ENCODE data around the gene TRIM24.

Gene TRIM24

DNA sequence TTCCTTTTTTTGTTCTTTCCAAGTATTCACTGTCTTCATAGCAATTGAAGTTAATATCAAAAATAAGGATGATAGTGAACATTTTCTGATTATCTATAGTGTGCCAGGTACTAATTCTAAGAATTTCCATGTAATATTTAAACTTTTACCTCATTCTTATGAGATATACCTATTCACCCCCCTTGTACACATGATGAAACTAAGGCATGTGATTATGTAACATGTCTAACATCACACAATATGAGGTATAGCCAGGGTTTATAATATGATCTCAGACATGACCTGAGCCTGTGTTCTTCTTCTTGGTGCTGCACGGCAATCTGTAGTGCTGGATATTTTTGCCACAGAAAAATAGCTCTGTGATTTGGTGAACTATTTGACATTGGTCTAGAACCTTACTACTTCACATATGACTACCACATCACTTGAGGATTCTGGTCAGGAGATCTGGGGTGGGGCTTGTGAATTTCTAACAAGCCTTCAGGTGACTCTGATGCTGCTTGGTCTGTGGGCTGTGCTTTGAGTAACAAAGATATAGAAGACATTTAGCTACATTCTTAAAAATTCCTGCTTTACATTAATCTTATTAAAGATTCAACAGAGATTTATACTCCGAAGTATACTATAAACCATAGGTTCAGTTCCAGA, 79.1 kb downstream of the TRIM24 start:
- DNase-seq (ENCODE audit: low spot score), result no peak

- no peak for DNase-seq (ENCODE audit: low spot score)
Observed at GRCh38 chr7:138542183-138542582, 82.1 kb downstream of the TRIM24 start.

GRCh38 chr7:138543739-138544138, 83.7 kb downstream of the TRIM24 start:
- no peak for DNase-seq (ENCODE audit: low spot score)

DNA sequence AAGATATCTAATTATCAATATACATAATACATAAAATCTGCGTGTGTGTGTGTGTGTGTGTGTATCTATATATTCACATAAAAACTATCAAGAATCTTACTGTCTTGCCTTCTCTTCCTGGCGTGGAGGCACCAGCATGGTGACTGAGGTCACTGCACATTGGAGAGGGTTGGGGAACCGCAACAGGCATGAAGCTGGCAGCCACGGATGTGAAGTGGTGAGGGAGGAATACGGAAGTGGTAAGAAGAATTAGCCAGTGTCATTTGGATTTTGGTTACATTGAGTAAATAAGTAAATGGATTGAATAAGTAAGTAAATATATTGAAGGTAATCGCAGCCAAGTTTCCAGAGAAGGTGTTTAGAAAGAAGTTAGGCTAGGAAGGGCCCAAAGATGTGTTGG, 85.1 kb downstream of the TRIM24 start:
- DNase-seq (ENCODE audit: low spot score), result no peak

DNA sequence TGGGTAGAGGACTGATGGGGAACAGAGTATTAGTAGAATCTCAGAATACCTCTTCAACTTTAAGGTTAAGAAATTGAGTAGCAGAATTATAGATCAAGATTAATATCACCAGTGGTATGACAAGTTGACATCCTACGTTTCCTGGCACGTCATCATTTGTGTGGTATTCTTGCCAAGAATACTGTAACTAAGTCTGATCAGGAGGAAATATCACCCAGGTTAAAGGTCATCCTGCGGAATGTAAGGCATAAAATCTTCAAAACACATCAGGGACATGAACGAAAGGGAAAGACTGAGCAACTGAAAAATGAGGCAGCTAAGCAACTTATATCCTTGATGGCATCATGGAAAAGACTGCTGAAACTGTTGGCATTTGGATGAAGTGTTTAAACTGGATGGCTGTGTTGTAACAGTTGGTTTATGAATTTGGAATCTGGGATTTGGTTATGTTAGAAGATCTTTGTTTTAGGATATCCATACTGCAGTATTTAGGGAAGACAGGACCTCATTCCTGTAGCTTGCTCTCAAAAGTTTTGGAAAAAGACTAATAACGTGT, 86.1 kb downstream of the TRIM24 start:
- DNase-seq (ENCODE audit: low spot score), result no peak

DNA sequence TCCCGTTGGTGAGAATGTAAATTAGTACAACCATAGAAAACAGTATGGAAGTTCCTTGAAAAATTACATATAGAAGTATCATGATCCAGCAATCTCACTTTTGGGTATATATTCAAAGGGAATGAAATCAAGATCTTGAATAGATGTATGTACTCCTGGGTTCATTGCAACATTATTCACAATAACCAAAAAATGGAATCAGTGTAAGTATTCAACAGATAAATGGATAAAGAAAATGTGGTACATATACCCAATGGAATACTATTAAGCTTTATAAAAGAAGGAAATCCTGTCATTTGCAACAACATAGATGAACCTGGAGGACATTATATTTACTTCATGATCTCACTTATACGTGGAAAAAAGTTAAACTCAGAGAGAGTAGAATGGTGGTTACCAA, 86.8 kb downstream of the TRIM24 start:
- no peak for DNase-seq (ENCODE audit: low spot score)

DNA sequence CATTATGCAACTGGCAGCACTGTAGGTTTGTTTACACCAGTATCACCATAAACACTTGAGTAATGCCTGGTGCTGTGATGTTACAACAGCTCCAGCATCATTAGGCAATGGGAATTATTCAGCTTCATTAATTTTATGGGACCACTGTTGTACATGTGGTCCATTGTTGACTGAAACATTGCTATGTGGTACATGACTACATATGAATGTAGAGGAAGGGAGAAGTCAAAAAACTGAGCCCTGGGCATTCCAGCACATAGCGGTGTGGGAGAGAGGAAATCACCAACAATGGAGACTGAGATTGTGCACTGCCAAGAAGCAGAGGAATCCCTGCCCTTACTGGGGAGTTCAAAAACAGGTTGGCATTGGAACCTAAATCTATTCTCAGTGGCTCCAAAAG, 89.0 kb downstream of the TRIM24 start:
- no peak for DNase-seq (ENCODE audit: low spot score)

DNA sequence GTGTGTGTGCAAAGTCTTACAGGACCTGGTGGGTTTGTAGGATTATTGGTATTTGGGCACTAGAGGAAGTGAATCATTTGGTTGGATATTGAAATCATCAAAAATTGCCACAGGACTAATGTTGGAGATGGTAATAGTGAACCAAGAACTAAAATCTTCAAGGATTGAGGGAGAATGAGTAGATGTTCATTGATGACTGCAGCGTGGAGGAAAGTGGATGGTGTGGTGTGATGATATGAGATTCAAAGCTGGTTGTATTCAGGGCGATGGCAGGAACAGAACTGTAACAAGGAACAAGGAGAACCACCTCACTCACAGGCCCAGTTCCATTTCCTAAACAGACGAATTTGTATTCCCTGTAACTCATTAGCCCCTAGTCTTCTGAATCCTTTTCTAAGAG, 90.3 kb downstream of the TRIM24 start:
- DNase-seq (ENCODE audit: low spot score), result no peak

DNA sequence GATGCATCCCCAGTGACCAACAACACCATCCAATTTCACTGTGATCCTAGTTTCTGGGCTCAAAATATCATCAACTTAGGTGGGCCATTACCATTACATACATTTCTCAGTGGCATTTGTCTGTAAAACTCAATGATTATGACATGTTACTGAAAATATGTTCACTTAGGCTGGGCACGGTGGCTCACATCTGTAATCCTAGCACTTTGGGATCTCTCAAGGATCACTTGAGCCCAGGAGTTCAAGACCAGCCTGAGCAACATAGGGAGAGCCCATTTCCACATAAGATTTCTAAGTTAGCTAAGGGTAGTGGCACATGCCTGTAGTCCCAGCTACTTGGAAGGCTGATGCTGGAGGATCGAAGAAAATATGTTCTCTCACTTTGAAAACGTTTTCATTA, 91.0 kb downstream of the TRIM24 start:
- DNase-seq (ENCODE audit: low spot score), result no peak

DNA sequence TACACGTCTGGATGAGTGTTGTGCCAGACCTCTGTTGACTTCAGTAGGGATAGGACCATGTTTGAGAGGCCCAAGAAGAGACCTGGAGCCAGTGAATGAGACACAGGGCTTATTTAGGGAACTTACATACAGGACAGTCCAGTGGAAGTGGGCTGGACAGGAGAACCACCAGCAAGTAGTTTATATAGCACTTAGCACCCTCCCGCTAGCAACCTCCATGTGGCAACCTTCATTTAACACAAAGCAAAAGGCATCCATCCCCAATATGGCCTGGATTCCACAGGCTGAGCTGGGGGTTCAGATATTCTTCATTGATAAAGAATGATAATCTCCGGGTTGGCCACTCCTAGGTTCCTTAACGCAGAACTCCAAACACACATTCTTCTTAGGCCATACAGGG, 93.7 kb downstream of the TRIM24 start:
- no peak for DNase-seq (ENCODE audit: low spot score)

DNA sequence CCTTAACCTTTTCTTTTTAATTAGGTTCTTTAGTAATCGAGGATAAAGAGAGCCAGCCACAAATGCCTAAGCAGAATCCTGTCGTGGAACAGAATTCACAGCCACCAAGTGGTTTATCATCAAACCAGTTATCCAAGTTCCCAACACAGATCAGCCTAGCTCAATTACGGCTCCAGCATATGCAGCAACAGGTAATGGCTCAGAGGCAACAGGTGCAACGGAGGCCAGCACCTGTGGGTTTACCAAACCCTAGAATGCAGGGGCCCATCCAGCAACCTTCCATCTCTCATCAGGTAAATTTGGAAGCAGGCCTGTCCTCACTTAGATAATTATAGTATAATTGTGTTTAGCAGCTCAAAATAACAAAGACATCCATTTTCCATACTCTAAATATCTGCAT, 94.6 kb downstream of the TRIM24 start:
- no peak for DNase-seq (ENCODE audit: low spot score)

- no peak for DNase-seq (ENCODE audit: low spot score)
Observed at GRCh38 chr7:138555684-138556083, 95.6 kb downstream of the TRIM24 start.

DNA sequence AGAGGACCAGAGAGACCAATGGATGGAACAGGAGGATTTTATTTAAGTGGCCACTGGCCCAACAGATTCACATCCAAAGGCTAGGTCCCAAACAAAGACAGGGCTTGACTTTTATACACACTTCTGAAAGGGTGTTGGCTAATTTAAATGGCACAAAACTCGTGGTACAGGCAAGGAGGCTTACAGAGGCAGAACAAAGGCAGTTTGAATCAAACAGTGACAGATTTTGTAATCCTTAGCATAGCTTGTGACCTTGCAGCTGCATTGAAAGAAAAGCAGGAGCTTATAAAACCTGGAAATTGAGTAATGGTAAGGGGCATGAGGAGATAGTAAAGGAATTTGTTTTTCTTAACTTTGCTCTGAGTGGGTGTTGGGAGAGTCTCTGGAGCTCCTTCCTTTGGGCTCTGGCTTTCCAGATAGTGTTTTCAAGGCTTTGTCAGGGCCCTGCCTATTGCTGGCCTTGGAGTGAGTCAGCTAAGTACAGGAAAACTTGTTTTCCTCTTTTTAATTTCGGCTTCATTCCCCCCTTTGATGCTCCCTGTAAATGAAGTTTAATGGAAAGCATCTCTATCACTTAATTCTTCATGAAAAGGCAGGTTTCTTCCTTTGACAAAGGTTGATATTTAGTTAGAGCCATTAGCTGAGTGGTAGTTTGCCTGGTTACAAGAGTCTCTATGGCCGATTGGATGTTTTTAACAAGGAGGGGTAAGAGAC, 96.9 kb downstream of the TRIM24 start:
- DNase-seq (ENCODE audit: low spot score), result no peak

DNA sequence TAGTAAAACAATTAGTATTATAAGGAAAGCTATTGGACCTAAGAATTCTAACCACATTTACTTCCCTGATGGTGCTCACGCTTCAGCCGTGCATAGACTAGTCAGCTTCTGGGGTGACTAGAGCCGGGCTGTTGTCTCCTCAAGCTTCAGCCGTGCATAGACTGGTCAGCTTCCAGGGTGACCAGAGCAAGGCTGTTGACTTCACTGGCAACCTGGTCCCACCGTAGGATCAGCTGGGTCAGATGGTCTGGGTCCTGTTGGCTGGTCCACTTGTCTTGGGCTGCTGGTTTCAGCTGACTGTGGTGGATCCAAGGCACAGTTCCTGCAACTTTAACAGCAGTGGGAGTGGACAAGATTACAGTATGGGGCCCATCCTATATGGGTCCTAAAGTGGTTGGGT, 99.4 kb downstream of the TRIM24 start:
- DNase-seq (ENCODE audit: low spot score), result no peak

DNA sequence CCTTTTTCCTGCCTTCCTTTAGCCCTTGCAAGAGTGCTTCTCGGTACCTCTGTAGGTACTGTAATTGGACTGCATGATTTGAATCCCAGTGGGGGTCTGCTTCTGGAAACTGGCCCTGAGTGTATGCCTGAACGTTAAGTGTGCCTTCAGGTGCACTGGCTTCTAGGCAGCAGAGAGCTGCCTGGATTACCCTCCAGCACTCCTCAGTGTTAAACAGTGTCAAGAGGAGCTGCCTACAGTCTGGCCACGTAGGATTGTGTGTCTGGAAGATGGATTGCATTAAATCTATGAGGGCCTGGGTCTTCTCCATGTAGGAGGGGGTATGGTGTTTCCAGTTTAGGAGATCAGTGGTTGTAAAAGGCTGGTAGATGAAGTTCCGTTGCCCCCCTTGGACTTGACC, 103.7 kb downstream of the TRIM24 start:
- DNase-seq (ENCODE audit: low spot score), result no peak

DNA sequence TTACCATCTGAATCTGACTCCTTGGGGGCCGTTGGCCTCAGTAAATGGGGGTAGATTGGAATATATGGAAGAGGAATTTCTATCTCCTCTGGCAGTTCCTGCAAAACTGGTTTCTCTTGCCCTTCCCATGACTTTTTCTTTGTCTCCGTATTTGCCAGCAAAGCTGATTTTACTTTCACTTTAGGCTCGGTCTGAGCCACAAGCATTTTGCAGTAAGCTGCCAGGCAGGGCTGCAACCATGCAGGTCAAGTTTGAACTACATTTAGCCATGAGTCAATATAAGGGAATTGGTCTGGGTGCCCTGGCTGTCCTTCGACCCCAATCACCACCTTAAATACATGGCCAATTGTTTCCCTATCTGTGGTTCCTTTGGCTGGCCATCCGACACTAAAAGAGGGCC, 104.3 kb downstream of the TRIM24 start:
- no peak for DNase-seq (ENCODE audit: low spot score)

DNA sequence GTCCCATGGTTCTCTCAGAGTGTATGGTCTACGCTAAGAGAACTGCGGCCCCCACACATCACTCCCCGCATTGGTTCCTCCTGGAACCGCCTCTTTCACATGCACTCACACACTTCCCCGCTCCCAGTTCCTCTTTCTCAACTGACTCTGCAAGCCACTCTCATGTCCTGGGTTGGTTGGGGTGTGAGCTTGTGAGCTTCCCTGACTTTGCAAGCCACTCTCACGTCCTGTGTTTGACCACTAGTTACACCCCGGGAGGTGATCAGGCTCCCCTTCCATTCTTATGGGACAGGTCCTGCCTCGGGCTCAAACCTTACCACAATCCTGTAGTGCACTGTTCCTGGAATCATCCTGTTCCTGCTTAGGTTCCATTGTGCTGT, 105.0 kb downstream of the TRIM24 start:
- DNase-seq (ENCODE audit: low spot score), result no peak

DNA sequence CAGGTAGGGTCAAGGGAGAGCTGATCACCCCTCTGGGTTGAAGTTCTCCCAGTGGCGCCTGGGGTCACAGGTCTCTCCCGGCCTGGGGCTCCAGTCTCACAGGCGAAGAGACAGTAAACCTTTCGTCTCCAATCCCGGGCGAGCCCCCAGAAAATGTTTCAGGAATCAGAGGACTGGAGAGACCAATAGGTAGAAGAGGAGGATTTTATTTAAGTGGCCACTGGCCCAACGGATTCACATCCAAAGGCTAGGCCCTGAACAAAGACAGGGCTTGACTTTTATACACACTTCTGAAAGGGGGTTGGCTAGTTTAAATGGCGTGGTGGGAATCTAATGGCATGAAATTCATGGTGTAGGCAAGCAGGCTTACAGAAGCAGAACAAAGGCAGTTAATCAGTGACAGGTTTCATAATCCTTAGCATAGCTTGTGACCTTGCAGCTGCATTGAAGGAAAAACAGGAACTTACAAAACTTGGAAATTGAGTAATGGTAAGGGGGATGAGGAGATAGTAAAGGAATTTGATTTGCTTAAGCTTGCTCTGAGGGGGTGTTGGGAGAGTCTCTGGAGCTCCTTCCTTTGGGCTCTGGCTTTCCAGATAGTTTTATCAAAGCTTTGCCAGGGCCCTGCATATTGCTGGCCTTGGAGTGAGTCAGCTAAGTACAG, 105.5 kb downstream of the TRIM24 start:
- DNase-seq (ENCODE audit: low spot score), result no peak

- no peak for DNase-seq (ENCODE audit: low spot score)
Observed at GRCh38 chr7:138568655-138569054, 108.6 kb downstream of the TRIM24 start.

DNA sequence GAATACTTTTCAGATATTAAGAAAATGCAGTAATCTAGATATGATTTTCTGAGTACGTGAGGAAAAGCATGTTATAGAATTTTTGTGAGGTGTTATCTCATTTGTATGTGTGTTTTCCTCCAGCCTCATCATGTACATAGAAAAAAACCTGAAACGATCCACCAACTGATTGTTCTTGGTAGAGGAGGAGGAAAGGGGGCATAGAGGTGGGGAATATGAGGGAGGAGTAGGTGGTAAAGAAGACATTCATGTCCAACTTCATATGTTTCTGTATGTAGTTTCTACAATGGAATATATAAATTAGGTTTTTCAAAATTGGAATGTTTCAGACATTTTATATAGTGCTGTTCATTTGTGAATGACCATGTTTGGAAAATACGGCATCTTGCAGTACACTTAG, 109.4 kb downstream of the TRIM24 start:
- no peak for DNase-seq (ENCODE audit: low spot score)

DNA sequence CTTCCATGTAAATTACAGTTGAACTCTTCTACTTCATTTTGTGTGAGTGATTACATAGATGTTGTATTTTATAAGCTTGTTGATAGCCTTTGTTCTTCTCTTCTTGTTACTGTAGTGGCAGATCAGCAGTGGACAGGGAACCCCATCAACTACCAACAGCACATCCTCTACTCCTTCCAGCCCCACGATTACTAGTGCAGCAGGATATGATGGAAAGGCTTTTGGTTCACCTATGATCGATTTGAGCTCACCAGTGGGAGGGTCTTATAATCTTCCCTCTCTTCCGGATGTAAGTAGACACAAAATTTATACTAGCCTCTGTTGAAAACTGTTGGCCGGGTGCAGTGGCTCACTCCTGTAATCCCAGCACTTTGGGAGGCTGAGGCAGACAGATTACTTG, 110.7 kb downstream of the TRIM24 start:
- no peak for DNase-seq (ENCODE audit: low spot score)

GRCh38 chr7:138573741-138574140, 113.7 kb downstream of the TRIM24 start:
- DNase-seq (ENCODE audit: low spot score), result no peak

DNA sequence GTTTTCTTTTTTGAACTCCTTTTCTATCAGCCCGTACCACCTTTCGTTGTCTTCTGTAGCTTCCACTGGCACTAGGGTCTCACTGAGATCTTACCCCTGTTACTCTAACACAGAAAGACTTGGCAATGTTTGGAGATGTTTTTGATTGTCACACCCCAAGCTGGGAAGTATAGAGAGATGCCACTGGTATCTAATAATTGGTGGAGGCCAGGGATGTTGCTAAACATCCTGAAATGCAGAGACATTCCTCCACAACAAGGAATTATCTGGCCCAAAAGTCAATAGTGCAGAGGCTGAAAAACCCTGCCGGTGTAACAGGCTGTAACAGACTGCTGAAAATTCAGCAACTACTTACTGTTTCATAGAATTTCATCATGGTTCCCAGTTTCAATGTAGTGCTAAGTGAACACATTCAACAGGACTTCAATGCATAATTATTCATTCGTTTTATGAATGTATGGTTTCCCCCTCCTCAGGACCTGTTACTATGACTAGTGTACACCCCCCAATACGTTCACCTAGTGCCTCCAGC, 115.9 kb downstream of the TRIM24 start:
- no peak for DNase-seq (ENCODE audit: low spot score)

All from putamen (tissue), 1 donor.